Measurements from ENCODE around the gene SCARF1. TPM values are rescaled to one million over a fixed set of nuclear protein-coding genes. Genes with fewer than 3 reads are reported as not detected.

SCARF1 gene
- total RNA-seq, 1 donor from 2014 or later: 41.0 TPM

DNA sequence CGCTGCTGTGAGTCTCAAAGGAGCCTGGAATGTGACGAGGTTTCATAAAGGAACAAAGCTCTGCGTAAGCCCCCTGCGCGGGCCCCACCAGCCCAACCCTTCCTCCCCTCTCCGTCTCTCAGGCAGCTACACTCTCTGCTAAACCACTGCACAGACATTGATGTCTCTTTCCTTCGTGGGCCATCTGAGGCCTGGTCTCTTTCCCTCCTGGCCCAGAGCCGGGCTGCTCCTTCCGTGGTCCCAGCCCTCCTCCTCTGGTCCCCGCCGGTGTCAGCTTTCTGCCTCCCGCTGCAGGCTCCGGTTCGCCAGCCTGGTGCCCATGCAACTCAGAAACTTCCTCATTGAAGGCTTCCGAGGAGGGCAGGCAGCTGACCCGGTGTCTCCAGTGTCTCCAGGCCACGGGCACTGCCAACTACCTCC is 7.4 kb downstream of the SCARF1 start:
- Histone ChIP-seq H3K27me3 (ENCODE audit: control insufficient read depth, insufficient read depth, low read length) (no peaks in the 10 kb centered on the region), H3K36me3 (ENCODE audit: control insufficient read depth, insufficient read depth, low read length) (no peaks in the 10 kb centered on the region), H3K4me3 (ENCODE audit: low read depth, low read length) (no peak overlapping the region)
- TF ChIP-seq, protein P1, sequence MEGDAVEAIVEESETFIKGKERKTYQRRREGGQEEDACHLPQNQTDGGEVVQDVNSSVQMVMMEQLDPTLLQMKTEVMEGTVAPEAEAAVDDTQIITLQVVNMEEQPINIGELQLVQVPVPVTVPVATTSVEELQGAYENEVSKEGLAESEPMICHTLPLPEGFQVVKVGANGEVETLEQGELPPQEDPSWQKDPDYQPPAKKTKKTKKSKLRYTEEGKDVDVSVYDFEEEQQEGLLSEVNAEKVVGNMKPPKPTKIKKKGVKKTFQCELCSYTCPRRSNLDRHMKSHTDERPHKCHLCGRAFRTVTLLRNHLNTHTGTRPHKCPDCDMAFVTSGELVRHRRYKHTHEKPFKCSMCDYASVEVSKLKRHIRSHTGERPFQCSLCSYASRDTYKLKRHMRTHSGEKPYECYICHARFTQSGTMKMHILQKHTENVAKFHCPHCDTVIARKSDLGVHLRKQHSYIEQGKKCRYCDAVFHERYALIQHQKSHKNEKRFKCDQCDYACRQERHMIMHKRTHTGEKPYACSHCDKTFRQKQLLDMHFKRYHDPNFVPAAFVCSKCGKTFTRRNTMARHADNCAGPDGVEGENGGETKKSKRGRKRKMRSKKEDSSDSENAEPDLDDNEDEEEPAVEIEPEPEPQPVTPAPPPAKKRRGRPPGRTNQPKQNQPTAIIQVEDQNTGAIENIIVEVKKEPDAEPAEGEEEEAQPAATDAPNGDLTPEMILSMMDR (IDR thresholded peaks at IDR 0.05; ENCODE audit: insufficient read depth, low read length, poor library complexity, severe bottlenecking): no peak
- no peak for DNase-seq (ENCODE audit: low read depth)

DNA sequence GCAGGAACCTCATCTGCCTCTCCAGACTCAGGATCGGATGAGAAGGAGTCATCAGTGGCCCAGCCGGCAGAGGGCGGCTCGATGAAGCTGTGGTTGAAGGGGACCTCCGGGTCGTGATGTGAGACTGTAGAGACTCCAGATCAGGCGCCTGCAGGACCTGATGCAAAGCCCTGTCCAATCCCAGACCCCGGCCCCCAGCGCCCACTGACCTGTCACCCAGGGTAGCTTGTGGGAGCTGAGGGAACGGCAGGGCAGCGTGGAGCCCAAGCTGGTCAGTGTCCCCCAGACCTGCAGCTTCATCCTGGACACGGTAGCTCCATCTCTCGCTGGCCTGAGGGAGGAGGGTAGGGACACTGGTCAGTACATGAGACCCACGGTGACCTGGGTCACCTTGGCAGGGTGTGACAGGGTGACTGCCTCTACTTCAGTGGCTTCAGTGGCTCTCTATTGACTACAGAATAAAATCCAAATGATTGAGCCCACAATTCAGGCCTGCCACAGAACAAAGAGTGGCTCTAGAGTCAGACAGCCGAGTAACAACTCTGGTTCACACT is 8.7 kb downstream of the SCARF1 start:
- no peaks in the 10 kb centered on the region for H3K27me3 ChIP-seq (ENCODE audit: control insufficient read depth, insufficient read depth, low read length)
- H3K4me3 ChIP-seq (ENCODE audit: low read depth, low read length): no peak overlapping the region
- no peak for DNase-seq (ENCODE audit: low read depth)
- TF ChIP-seq, protein P1 (IDR thresholded peaks at IDR 0.05; ENCODE audit: insufficient read depth, low read length, poor library complexity, severe bottlenecking): no peak
- no peaks in the 10 kb centered on the region for H3K36me3 ChIP-seq (ENCODE audit: control insufficient read depth, insufficient read depth, low read length)

DNA sequence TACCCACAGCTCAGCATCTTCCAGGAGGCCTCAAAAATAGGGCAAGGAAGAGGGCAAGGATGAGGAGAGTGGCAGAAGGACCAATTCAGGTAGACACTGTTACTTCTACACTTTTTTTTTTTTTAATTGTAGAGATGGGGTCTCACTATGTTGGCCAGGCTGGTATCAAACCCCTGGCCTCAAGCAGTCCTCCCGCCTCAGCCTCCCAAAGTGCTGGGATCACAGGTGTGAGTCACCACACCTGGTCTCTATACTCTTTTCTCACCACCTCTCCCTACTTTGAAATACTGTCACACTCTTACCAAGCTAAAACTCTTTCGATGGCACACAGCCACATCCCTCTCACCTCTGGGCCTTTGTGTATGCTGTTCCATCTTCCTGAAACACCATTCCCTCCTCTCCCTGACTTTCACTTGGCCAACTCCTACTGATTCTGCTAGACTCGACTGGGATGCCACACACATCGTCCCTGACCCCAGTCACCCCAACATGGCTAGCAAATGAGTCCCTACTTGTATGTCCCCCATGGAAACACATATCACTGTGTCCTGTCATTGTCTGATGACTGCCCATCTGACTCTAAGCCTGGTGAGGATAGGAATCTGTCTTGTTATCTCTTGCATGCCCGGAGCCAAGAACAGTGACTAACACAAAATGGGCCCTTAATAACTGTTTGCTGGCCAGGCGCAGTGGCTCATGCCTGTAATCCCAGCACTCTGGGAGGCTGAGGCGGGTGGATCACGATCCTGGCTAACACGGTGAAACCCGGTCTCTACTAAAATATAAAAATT is 9.7 kb downstream of the SCARF1 start:
- Histone ChIP-seq H3K27me3 (ENCODE audit: control insufficient read depth, insufficient read depth, low read length) (no peaks in the 10 kb centered on the region), H3K4me3 (ENCODE audit: low read depth, low read length) (no peak overlapping the region), H3K36me3 (ENCODE audit: control insufficient read depth, insufficient read depth, low read length) (no peaks in the 10 kb centered on the region)
- no peak for DNase-seq (ENCODE audit: low read depth)
- TF ChIP-seq, protein P1 (IDR thresholded peaks at IDR 0.05; ENCODE audit: insufficient read depth, low read length, poor library complexity, severe bottlenecking): no peak

DNA sequence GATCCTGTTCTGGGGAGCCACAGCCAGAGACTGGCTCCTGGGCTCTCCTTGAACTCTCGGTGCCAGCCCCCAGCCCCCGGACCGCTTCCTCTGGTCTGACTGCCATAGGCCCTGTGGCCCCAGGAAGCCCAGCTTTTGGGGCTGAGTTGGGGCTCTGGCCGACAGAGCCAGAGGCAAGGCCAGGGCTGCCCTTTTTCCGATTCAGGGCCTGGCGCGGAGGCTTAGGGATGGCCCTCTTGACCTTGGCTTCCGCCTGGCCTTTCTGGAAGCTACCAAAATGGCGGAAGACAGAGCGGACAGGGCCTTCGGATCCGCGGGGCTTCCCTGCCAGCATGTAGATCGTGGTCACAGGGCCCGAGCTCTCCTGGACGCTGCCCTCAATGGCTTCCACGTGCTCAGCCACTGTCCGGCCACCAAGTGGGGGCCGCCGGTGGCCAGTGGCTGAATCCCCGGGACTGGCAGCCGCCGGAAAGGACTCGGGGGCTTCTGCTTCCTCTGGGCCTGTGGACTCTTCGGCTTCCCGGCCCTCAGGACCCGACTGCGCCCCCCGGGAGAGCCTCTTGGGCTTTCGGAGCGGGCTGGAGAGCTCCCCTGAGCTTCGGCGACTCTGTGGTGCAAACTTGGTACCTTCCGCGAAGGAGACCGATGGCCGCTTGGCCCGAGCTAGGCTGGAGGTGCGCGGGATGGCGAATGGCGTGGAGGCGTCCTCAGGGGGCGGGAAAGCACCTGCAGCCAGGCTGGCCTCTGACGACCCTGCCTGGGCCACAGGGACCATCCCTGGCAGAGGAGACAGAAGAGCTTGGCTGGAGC is 10.5 kb downstream of the SCARF1 start:
- TF ChIP-seq, protein P1 (IDR thresholded peaks at IDR 0.05; ENCODE audit: insufficient read depth, low read length, poor library complexity, severe bottlenecking): no peak
- no peak for DNase-seq (ENCODE audit: low read depth)
- no peak overlapping the region for H3K4me3 ChIP-seq (ENCODE audit: low read depth, low read length)
- H3K36me3 ChIP-seq (ENCODE audit: control insufficient read depth, insufficient read depth, low read length): no peaks in the 10 kb centered on the region
- no peaks in the 10 kb centered on the region for H3K27me3 ChIP-seq (ENCODE audit: control insufficient read depth, insufficient read depth, low read length)

DNA sequence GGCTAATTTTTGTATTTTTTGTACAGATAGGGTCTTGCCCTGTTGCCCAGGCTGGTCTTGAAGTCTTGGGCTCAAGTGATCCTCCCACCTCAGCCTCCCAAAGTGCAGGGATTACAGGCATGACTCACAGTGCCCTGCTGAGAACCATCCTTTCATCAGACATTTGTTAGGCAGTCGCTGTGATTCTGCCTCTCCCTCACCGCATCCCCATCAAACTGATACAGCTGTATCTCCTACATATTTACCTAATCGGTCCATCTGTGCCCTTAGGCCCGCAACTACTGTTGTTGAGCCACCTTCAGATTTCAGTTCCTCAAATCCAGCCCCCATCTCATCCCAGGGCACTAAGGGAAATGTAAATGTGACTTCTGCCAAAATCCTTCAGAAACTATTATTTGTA is 14.9 kb downstream of the SCARF1 start:
- no peak for DNase-seq (ENCODE audit: low read depth)
- TF ChIP-seq, protein P1 (IDR thresholded peaks at IDR 0.05; ENCODE audit: insufficient read depth, low read length, poor library complexity, severe bottlenecking): no peak
- Histone ChIP-seq H3K36me3 (ENCODE audit: control insufficient read depth, insufficient read depth, low read length) (no peaks in the 10 kb centered on the region), H3K27me3 (ENCODE audit: control insufficient read depth, insufficient read depth, low read length) (peaks cover 7% of the 10 kb centered on the region), H3K4me3 (ENCODE audit: low read depth, low read length) (no peak overlapping the region)
